Measurements from ENCODE around the gene MGMT.
A peak's percentile ranks its signal among the peaks of the same experiment; 100 is the strongest.

DNA sequence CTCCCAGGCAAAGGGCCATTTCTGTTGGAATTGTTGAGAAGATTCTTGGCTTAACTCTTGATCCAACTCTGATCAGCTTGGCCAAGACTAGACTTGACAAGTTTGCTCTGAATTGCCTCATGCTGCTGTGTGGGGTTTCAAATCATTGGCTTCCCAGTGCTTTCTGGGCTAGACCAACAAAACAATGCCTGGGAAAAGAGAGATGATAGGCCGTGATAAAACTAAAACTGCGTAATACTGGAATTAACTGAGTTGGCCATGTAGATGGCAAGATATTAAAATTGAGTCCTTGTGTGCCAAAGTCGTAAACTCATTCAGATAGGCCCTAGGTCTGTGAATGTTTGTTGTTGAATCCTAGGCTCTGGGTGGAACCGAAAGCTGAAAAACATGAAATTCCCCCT lies 222.6 kb downstream of the MGMT start:
- TF ChIP-seq, protein P1, sequence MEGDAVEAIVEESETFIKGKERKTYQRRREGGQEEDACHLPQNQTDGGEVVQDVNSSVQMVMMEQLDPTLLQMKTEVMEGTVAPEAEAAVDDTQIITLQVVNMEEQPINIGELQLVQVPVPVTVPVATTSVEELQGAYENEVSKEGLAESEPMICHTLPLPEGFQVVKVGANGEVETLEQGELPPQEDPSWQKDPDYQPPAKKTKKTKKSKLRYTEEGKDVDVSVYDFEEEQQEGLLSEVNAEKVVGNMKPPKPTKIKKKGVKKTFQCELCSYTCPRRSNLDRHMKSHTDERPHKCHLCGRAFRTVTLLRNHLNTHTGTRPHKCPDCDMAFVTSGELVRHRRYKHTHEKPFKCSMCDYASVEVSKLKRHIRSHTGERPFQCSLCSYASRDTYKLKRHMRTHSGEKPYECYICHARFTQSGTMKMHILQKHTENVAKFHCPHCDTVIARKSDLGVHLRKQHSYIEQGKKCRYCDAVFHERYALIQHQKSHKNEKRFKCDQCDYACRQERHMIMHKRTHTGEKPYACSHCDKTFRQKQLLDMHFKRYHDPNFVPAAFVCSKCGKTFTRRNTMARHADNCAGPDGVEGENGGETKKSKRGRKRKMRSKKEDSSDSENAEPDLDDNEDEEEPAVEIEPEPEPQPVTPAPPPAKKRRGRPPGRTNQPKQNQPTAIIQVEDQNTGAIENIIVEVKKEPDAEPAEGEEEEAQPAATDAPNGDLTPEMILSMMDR (IDR thresholded peaks at IDR 0.05), result no peak
- TF ChIP-seq POLR2A (IDR thresholded peaks at IDR 0.05), result no peak
- peak in 1 of 3 donors; percentile 29 for TF ChIP-seq POLR2AphosphoS5 (IDR thresholded peaks at IDR 0.05)
- TF ChIP-seq EP300 (IDR thresholded peaks at IDR 0.05), result no peak
